Measurements from ENCODE around the gene PLTP.
A peak's percentile ranks its signal among the peaks of the same experiment; 100 is the strongest.

PLTP gene

GRCh38 chr20:45952861-45953260 is 40.9 kb upstream of the PLTP start:
- no peak for DNase-seq (ENCODE audit: low spot score)
- no peak overlapping the region for H3K4me3 ChIP-seq
- no peak overlapping the region for H3K27ac ChIP-seq
- TF ChIP-seq, protein P1, sequence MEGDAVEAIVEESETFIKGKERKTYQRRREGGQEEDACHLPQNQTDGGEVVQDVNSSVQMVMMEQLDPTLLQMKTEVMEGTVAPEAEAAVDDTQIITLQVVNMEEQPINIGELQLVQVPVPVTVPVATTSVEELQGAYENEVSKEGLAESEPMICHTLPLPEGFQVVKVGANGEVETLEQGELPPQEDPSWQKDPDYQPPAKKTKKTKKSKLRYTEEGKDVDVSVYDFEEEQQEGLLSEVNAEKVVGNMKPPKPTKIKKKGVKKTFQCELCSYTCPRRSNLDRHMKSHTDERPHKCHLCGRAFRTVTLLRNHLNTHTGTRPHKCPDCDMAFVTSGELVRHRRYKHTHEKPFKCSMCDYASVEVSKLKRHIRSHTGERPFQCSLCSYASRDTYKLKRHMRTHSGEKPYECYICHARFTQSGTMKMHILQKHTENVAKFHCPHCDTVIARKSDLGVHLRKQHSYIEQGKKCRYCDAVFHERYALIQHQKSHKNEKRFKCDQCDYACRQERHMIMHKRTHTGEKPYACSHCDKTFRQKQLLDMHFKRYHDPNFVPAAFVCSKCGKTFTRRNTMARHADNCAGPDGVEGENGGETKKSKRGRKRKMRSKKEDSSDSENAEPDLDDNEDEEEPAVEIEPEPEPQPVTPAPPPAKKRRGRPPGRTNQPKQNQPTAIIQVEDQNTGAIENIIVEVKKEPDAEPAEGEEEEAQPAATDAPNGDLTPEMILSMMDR (IDR thresholded peaks at IDR 0.05): no peak

GRCh38 chr20:45951925-45952834 is 40.2 kb upstream of the PLTP start:
- TF ChIP-seq, protein P1 (IDR thresholded peaks at IDR 0.05): no peak
- Histone ChIP-seq H3K27ac (peak overlapping the region in 1 of 2 donors; percentile 2), H3K4me3 (no peak overlapping the region)
- no peak for DNase-seq (ENCODE audit: low spot score)

DNA sequence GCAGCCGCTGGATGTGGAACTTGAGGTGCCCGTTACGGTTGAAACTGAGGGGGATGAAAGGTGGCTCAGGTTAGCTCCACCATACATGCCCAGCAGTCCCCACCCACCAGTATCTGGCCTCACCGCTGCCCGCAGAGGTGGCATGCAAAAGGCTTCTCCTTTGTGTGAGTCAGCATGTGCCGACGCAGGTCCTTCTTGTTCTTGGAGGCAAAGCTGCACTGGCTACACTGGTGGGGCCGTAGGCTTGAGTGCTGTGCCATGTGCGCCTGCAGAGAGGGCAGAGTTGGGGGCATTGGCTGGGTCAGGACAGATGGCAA is 38.3 kb upstream of the PLTP start:
- TF ChIP-seq, protein P1 (IDR thresholded peaks at IDR 0.05): no peak
- H3K27ac ChIP-seq: no peak overlapping the region
- no peak overlapping the region for H3K4me3 ChIP-seq
- no peak for DNase-seq (ENCODE audit: low spot score)

DNA sequence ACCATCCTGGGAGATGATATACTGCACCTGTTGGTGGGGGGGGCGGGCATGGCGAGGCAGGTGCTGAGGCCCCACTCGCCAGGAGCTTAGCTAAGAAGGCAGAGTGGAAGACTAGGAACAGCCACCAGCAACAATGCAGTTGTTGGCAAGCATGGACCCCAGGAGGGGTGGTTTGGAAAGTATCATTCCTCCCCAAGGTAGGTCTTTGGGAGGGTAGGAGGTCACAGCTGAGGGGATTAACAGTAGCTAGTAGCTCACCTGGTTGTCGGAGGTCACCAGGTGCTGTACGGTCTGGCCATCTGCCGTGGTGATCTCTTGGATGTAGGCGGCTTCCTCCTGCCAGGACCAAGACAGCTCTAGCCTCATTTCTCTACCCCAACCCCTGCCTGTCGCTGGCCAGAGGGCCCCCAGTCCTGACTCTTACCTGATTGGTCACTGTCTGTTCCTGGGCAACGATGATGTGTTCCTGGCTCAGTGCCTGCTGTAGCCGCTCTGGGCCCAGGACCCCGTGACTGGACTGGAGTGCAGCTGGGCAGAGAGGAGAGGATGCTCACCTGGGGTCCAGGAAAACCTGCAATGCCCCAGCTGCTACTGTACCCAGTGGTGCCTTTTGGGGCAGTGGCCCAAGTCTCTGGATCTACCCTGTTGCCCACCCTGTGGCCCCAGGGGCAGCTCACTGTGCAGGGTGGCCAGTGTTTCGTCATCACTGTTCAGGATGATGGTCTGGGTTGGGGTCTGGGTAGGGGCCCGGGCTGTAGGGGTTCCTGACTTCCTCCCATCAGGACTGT is 37.8 kb upstream of the PLTP start:
- Histone ChIP-seq H3K27ac (no peak overlapping the region), H3K4me3 (no peak overlapping the region)
- TF ChIP-seq, protein P1 (IDR thresholded peaks at IDR 0.05): no peak
- no peak for DNase-seq (ENCODE audit: low spot score)

DNA sequence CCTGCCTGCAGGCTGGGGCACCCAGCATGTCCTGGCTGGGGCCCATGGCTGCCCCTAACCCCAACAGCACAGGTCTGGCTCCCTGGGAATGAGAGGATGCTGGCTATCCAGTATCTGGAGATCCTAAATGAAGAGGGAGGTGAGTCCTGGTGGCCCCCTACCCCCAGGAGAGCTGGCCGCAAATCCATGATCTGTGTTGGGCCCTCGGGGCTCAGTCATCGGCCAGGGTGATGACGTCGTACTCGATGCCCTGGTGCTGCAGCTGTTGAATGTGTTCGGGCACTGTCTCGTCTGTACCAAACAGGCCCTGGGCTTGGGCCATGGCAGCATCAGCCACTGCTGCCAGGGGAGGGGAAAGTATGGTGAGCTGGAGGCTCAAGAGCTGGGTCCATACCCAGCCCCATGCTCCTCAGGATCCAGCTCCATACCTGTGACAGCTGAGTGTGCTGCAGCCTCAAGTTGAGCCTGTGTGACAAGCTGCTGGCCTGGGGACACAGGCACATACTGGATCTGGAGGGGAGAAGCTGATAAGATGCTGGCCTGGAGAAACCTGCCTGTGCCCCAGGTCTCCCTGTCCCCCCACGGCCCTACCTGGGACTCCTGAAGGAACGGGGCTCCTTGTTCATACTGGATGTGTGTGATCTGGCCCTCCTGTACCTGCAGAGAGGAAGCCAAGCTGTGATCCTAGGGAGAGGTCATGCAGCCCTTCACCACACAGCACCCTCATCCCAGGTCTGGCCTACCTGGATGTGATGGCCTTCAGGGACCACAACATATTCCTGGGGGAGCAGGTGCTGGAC is 37.0 kb upstream of the PLTP start:
- no peak for DNase-seq (ENCODE audit: low spot score)

DNA sequence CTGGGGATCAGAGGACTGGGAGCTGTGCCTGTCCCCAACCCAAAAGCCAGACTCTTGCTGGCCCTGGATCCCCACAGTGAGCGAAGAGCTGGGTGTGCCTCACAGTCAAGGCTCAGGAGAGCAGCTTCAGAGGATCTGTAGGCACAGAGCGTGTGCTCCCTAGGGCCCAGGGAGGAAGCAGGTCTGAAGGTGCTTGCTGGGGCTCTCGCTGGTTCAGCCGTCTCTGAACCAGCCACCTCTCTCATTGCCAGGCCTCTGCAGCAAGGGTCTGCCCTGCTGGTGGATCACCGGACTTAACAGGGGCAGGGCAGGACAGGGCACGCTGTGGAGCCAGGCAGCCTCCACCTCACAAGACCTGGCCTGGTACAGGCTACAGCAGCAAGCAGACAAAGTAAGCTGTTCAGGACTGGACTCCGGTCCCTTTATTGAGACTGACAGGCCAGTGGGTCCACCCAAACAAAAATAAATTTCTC is 36.3 kb upstream of the PLTP start:
- Histone ChIP-seq H3K4me3 (no peak overlapping the region), H3K27ac (peak overlapping the region in 1 of 2 donors; percentile 47)
- TF ChIP-seq, protein P1 (IDR thresholded peaks at IDR 0.05): no peak
- DNase-seq (ENCODE audit: low spot score): no peak

More for the DNA sequence above, 37.0 kb upstream of the PLTP start:
- H3K27ac ChIP-seq: peak overlapping the region in 1 of 2 donors; percentile 47
- TF ChIP-seq, protein P1 (IDR thresholded peaks at IDR 0.05): no peak
- no peak overlapping the region for H3K4me3 ChIP-seq

Measured in coronary artery (tissue), 2 donors.